Measurements from ENCODE around the gene RPS3.

The RPS3 gene

GRCh38 chr11:75424396-75424795, 25.1 kb downstream of the RPS3 start:
- TF ChIP-seq SP1 (IDR thresholded peaks at IDR 0.05), result no peak
- TF ChIP-seq NFRKB (IDR thresholded peaks at IDR 0.05), result no peak
- no peak for TF ChIP-seq LEF1 (IDR thresholded peaks at IDR 0.05; ENCODE audit: borderline replicate concordance)
- TF ChIP-seq CTBP1 (IDR thresholded peaks at IDR 0.05; ENCODE audit: borderline replicate concordance), result no peak
- TF ChIP-seq FOXK2 (IDR thresholded peaks at IDR 0.05), result no peak
- no peak for TF ChIP-seq BHLHE40 (IDR thresholded peaks at IDR 0.05; ENCODE audit: borderline replicate concordance)
- no peak for TF ChIP-seq ZNF384 (IDR thresholded peaks at IDR 0.05)
- TF ChIP-seq FOXM1 (IDR thresholded peaks at IDR 0.05; ENCODE audit: borderline replicate concordance), result no peak
- TF ChIP-seq HDGF (IDR thresholded peaks at IDR 0.05; ENCODE audit: borderline replicate concordance), result no peak
- no peak for TF ChIP-seq ELF4 (IDR thresholded peaks at IDR 0.05)
- no peak for TF ChIP-seq L3MBTL2 (conservative IDR thresholded peaks at IDR 0.05)
- no peak for TF ChIP-seq ARNT (IDR thresholded peaks at IDR 0.05)
- no peak for TF ChIP-seq TARDBP (IDR thresholded peaks at IDR 0.05)
- TF ChIP-seq FOXA1 (IDR thresholded peaks at IDR 0.05), result no peak
- TF ChIP-seq PKNOX1 (IDR thresholded peaks at IDR 0.05), result no peak
- TF ChIP-seq SUZ12 (IDR thresholded peaks at IDR 0.05), result no peak
- ChIA-PET CTCF (no interaction called here), POLR2A (interaction anchor here (0.6 kb wide), 1 partner anchor 24 kb away, joined by 3 read pairs; no protein-coding TSS in a partner anchor)
- DNase-seq (ENCODE audit: extremely low spot score), result no peak

GRCh38 chr11:75425422-75425821, 26.1 kb downstream of the RPS3 start:
- ChIA-PET POLR2A (interaction anchor here (1.7 kb wide), 1 partner anchor 25 kb away, joined by 6 read pairs; no protein-coding TSS in a partner anchor), CTCF (interaction anchor here (0.7 to 1.5 kb wide), 2 partner anchors 36 to 245 kb away, joined by 3 to 5 read pairs; no protein-coding TSS in a partner anchor)
- DNase-seq (ENCODE audit: extremely low spot score), result peak; percentile 45
- no peak for TF ChIP-seq HDGF (IDR thresholded peaks at IDR 0.05; ENCODE audit: borderline replicate concordance)
- no peak for TF ChIP-seq LEF1 (IDR thresholded peaks at IDR 0.05; ENCODE audit: borderline replicate concordance)
- TF ChIP-seq BHLHE40 (IDR thresholded peaks at IDR 0.05; ENCODE audit: borderline replicate concordance), result no peak
- TF ChIP-seq SUZ12 (IDR thresholded peaks at IDR 0.05), result no peak
- TF ChIP-seq PKNOX1 (IDR thresholded peaks at IDR 0.05), result no peak
- no peak for TF ChIP-seq FOXK2 (IDR thresholded peaks at IDR 0.05)

- POLR2A ChIA-PET, result no interaction called here
- no peak for DNase-seq (ENCODE audit: extremely low spot score)
- CTCF ChIA-PET, result no interaction called here
- no peak for TF ChIP-seq BHLHE40 (IDR thresholded peaks at IDR 0.05; ENCODE audit: borderline replicate concordance)
- no peak for TF ChIP-seq ELF4 (IDR thresholded peaks at IDR 0.05)
- no peak for TF ChIP-seq SUZ12 (IDR thresholded peaks at IDR 0.05)
- no peak for TF ChIP-seq ARNT (IDR thresholded peaks at IDR 0.05)
- TF ChIP-seq CTBP1 (IDR thresholded peaks at IDR 0.05; ENCODE audit: borderline replicate concordance), result no peak
- no peak for TF ChIP-seq LEF1 (IDR thresholded peaks at IDR 0.05; ENCODE audit: borderline replicate concordance)
- no peak for TF ChIP-seq NFRKB (IDR thresholded peaks at IDR 0.05)
- no peak for TF ChIP-seq TARDBP (IDR thresholded peaks at IDR 0.05)
- TF ChIP-seq ZNF384 (IDR thresholded peaks at IDR 0.05), result no peak
- no peak for TF ChIP-seq L3MBTL2 (conservative IDR thresholded peaks at IDR 0.05)
- no peak for TF ChIP-seq HDGF (IDR thresholded peaks at IDR 0.05; ENCODE audit: borderline replicate concordance)
- TF ChIP-seq FOXA1 (IDR thresholded peaks at IDR 0.05), result no peak
- no peak for TF ChIP-seq FOXM1 (IDR thresholded peaks at IDR 0.05; ENCODE audit: borderline replicate concordance)
- no peak for TF ChIP-seq PKNOX1 (IDR thresholded peaks at IDR 0.05)
- TF ChIP-seq SP1 (IDR thresholded peaks at IDR 0.05), result no peak
- no peak for TF ChIP-seq FOXK2 (IDR thresholded peaks at IDR 0.05)
Observed at GRCh38 chr11:75426720-75427086, 27.4 kb downstream of the RPS3 start.

GRCh38 chr11:75427181-75427580, 27.9 kb downstream of the RPS3 start:
- TF ChIP-seq ARNT (IDR thresholded peaks at IDR 0.05), result no peak
- no peak for TF ChIP-seq TARDBP (IDR thresholded peaks at IDR 0.05)
- TF ChIP-seq FOXM1 (IDR thresholded peaks at IDR 0.05; ENCODE audit: borderline replicate concordance), result no peak
- no peak for TF ChIP-seq CTBP1 (IDR thresholded peaks at IDR 0.05; ENCODE audit: borderline replicate concordance)
- TF ChIP-seq ZNF384 (IDR thresholded peaks at IDR 0.05), result no peak
- TF ChIP-seq FOXK2 (IDR thresholded peaks at IDR 0.05), result no peak
- TF ChIP-seq PKNOX1 (IDR thresholded peaks at IDR 0.05), result no peak
- no peak for TF ChIP-seq LEF1 (IDR thresholded peaks at IDR 0.05; ENCODE audit: borderline replicate concordance)
- no peak for TF ChIP-seq SUZ12 (IDR thresholded peaks at IDR 0.05)
- no peak for TF ChIP-seq BHLHE40 (IDR thresholded peaks at IDR 0.05; ENCODE audit: borderline replicate concordance)
- TF ChIP-seq FOXA1 (IDR thresholded peaks at IDR 0.05), result no peak
- TF ChIP-seq HDGF (IDR thresholded peaks at IDR 0.05; ENCODE audit: borderline replicate concordance), result no peak
- TF ChIP-seq L3MBTL2 (conservative IDR thresholded peaks at IDR 0.05), result no peak
- no peak for TF ChIP-seq ELF4 (IDR thresholded peaks at IDR 0.05)
- no peak for TF ChIP-seq SP1 (IDR thresholded peaks at IDR 0.05)
- TF ChIP-seq NFRKB (IDR thresholded peaks at IDR 0.05), result no peak
- no peak for DNase-seq (ENCODE audit: extremely low spot score)
- CTCF ChIA-PET, result no interaction called here
- POLR2A ChIA-PET, result interaction anchor here (1.8 kb wide), 1 partner anchor 26 kb away, joined by 7 read pairs; no protein-coding TSS in a partner anchor

GRCh38 chr11:75428281-75428724, 29.0 kb downstream of the RPS3 start:
- TF ChIP-seq NFRKB (IDR thresholded peaks at IDR 0.05), result no peak
- TF ChIP-seq ARNT (IDR thresholded peaks at IDR 0.05), result no peak
- TF ChIP-seq ELF4 (IDR thresholded peaks at IDR 0.05), result no peak
- no peak for TF ChIP-seq BHLHE40 (IDR thresholded peaks at IDR 0.05; ENCODE audit: borderline replicate concordance)
- TF ChIP-seq TARDBP (IDR thresholded peaks at IDR 0.05), result no peak
- no peak for TF ChIP-seq PKNOX1 (IDR thresholded peaks at IDR 0.05)
- no peak for TF ChIP-seq HDGF (IDR thresholded peaks at IDR 0.05; ENCODE audit: borderline replicate concordance)
- no peak for TF ChIP-seq L3MBTL2 (conservative IDR thresholded peaks at IDR 0.05)
- no peak for TF ChIP-seq CTBP1 (IDR thresholded peaks at IDR 0.05; ENCODE audit: borderline replicate concordance)
- TF ChIP-seq FOXK2 (IDR thresholded peaks at IDR 0.05), result no peak
- no peak for TF ChIP-seq SUZ12 (IDR thresholded peaks at IDR 0.05)
- TF ChIP-seq FOXM1 (IDR thresholded peaks at IDR 0.05; ENCODE audit: borderline replicate concordance), result no peak
- no peak for TF ChIP-seq ZNF384 (IDR thresholded peaks at IDR 0.05)
- TF ChIP-seq FOXA1 (IDR thresholded peaks at IDR 0.05), result no peak
- no peak for TF ChIP-seq LEF1 (IDR thresholded peaks at IDR 0.05; ENCODE audit: borderline replicate concordance)
- no peak for TF ChIP-seq SP1 (IDR thresholded peaks at IDR 0.05)
- DNase-seq (ENCODE audit: extremely low spot score), result peak; percentile 84
- ChIA-PET POLR2A (interaction anchor here (0.8 to 1.8 kb wide), 2 partner anchors 27 to 37 kb away, joined by 4 to 7 read pairs; no protein-coding TSS in a partner anchor), CTCF (no interaction called here)

All from HEK293T (cell line).